ENCODE data around the gene KIRREL3. TPM values are rescaled to one million over a fixed set of nuclear protein-coding genes. Genes with fewer than 3 reads are reported as not detected.

The KIRREL3 gene
- polyA plus RNA-seq, 1 donor (not counting 4 experiments of a cell fraction or from before 2014, with no cell fraction given), result 0.04 TPM

GRCh38 chr11:126548581-126549550 lies 451.7 kb downstream of the KIRREL3 start:
- H3K9ac ChIP-seq (ENCODE audit: control insufficient read depth, extremely low read depth, insufficient read depth, low read length), result no peak overlapping the region
- H3K27me3 ChIP-seq (ENCODE audit: control insufficient read depth, extremely low read depth, insufficient read depth, low read length), result peaks cover 14% of the 10 kb centered on the region
- H3K9me3 ChIP-seq (ENCODE audit: control insufficient read depth, low read depth, low read length), result no peaks in the 10 kb centered on the region
- DNase-seq (ENCODE audit: low read depth, low spot score), result no peak
- H3K36me3 ChIP-seq (ENCODE audit: control insufficient read depth in 2 of 2, extremely low read depth in 1 of 2, insufficient read depth in 2 of 2, low read length in 2 of 2), result no peaks in the 10 kb centered on the region
- H3K27ac ChIP-seq (ENCODE audit: control insufficient read depth, insufficient read depth, low read length), result no peak overlapping the region
- H4K20me1 ChIP-seq (ENCODE audit: control insufficient read depth, extremely low read depth, insufficient read depth, low read length), result no peaks in the 10 kb centered on the region
- no peaks in the 10 kb centered on the region for H3K9me1 ChIP-seq (ENCODE audit: control insufficient read depth, extremely low read depth, insufficient read depth, low read length)
- no peak for FAIRE-seq
- no peak overlapping the region for H3K4me2 ChIP-seq (ENCODE audit: control insufficient read depth, extremely low read depth, insufficient read depth, low read depth, low read length)
- no peak overlapping the region for H3K4me3 ChIP-seq (ENCODE audit: control insufficient read depth in 2 of 3, extremely low read depth in 1 of 3, insufficient read depth in 2 of 3, low read depth in 1 of 3, low read length in 3 of 3)
- dilution Hi-C loops (cut with MboI; ENCODE audit: extremely low pct_ligation_motif_present, low sequenced_read_pairs), result no loop called here
- no peak overlapping the region for H2AFZ ChIP-seq (ENCODE audit: control insufficient read depth, low read length)
- H3K4me1 ChIP-seq (ENCODE audit: control insufficient read depth, extremely low read depth, insufficient read depth, low read length), result peaks cover 7% of the 10 kb centered on the region
- TF ChIP-seq EZH2 (IDR thresholded peaks at IDR 0.05; ENCODE audit: low read length), result no peak
- TF ChIP-seq CTCF (optimal IDR thresholded peaks at IDR 0.05 in 1 of 3, IDR thresholded peaks at IDR 0.05 in 1 of 3, conservative IDR thresholded peaks at IDR 0.05 in 1 of 3; ENCODE audit: extremely low read depth in 1 of 3, insufficient read depth in 2 of 3, low read length in 3 of 3), result no peak
- no peaks in the 10 kb centered on the region for H3K79me2 ChIP-seq (ENCODE audit: control insufficient read depth, insufficient read depth, low read length)

GRCh38 chr11:126547691-126548090 lies 452.9 kb downstream of the KIRREL3 start:
- H3K27me3 ChIP-seq (ENCODE audit: control insufficient read depth, extremely low read depth, insufficient read depth, low read length), result peaks cover 23% of the 10 kb centered on the region
- H4K20me1 ChIP-seq (ENCODE audit: control insufficient read depth, extremely low read depth, insufficient read depth, low read length), result no peaks in the 10 kb centered on the region
- no peak overlapping the region for H2AFZ ChIP-seq (ENCODE audit: control insufficient read depth, low read length)
- FAIRE-seq (no peak), DNase-seq (ENCODE audit: low read depth, low spot score) (no peak)
- no peak overlapping the region for H3K4me2 ChIP-seq (ENCODE audit: control insufficient read depth, extremely low read depth, insufficient read depth, low read depth, low read length)
- no peaks in the 10 kb centered on the region for H3K79me2 ChIP-seq (ENCODE audit: control insufficient read depth, insufficient read depth, low read length)
- no peak overlapping the region for H3K4me3 ChIP-seq (ENCODE audit: control insufficient read depth in 2 of 3, extremely low read depth in 1 of 3, insufficient read depth in 2 of 3, low read depth in 1 of 3, low read length in 3 of 3)
- no peak overlapping the region for H3K9ac ChIP-seq (ENCODE audit: control insufficient read depth, extremely low read depth, insufficient read depth, low read length)
- peaks cover 7% of the 10 kb centered on the region for H3K4me1 ChIP-seq (ENCODE audit: control insufficient read depth, extremely low read depth, insufficient read depth, low read length)
- H3K9me3 ChIP-seq (ENCODE audit: control insufficient read depth, low read depth, low read length), result no peaks in the 10 kb centered on the region
- TF ChIP-seq CTCF (optimal IDR thresholded peaks at IDR 0.05 in 1 of 3, IDR thresholded peaks at IDR 0.05 in 1 of 3, conservative IDR thresholded peaks at IDR 0.05 in 1 of 3; ENCODE audit: extremely low read depth in 1 of 3, insufficient read depth in 2 of 3, low read length in 3 of 3), result no peak
- no peaks in the 10 kb centered on the region for H3K36me3 ChIP-seq (ENCODE audit: control insufficient read depth in 2 of 2, extremely low read depth in 1 of 2, insufficient read depth in 2 of 2, low read length in 2 of 2)
- dilution Hi-C loops (cut with MboI; ENCODE audit: extremely low pct_ligation_motif_present, low sequenced_read_pairs), result no loop called here
- no peak overlapping the region for H3K27ac ChIP-seq (ENCODE audit: control insufficient read depth, insufficient read depth, low read length)
- no peaks in the 10 kb centered on the region for H3K9me1 ChIP-seq (ENCODE audit: control insufficient read depth, extremely low read depth, insufficient read depth, low read length)
